Right atrium auricular region (tissue), 2 donors: Measurements from ENCODE around the gene POLD2. TPM values are rescaled to one million over a fixed set of nuclear protein-coding genes. Genes with fewer than 3 reads are reported as not detected.

Source experiments
- DNase-seq: peaks from one replicate; pipeline ENCODE4 v3.0.0-alpha.2; 2019; ENCODE audit warnings: low spot score
- H3K27ac ChIP-seq, 2 donors: fragments of 200-600 bp; sonication (generic); 1 replicate in 1 of 2; 2 replicates in 1 of 2; pipeline ENCODE4 v1.5.1; 2016 to 2019
- H3K27me3 ChIP-seq, 2 donors: fragments of 200-600 bp; sonication (generic); one replicate each; pipeline versions ENCODE4 v1.5.1 to v1.6.0; 2017 to 2019
- H3K36me3 ChIP-seq: fragments of 200-600 bp; sonication (generic); one replicate; pipeline ENCODE4 v1.5.1; 2016
- H3K4me1 ChIP-seq, 2 donors: fragments of 200-600 bp; sonication (generic); one replicate each; pipeline versions ENCODE4 v1.5.1 to v1.6.0; 2017 to 2019
- H3K4me3 ChIP-seq, 2 donors: fragments of 200-600 bp; sonication (generic); 1 replicate in 1 of 2; 2 replicates in 1 of 2; pipeline ENCODE4 v1.5.1; 2017 to 2019; ENCODE audit warnings: mild to moderate bottlenecking in 1 of 2, moderate library complexity in 1 of 2
- H3K9me3 ChIP-seq, 2 donors: fragments of 200-600 bp; sonication (generic); one replicate each; pipeline ENCODE4 v1.5.1; 2019
- CTCF ChIP-seq, 2 donors: fragments of 200-600 bp; sonication (generic); IDR thresholded peaks; one replicate each; pipeline ENCODE4 v1.5.1; 2019; ENCODE audit warnings: antibody characterized with exemption in 2 of 2
- total RNA-seq, 2 donors: library from RNA; depleted of rRNA; stranded (reverse); fragments of >200 nt; gene quantifications; one replicate each; pipeline ENCODE4 v1.1.0, GENCODE V29; 2016

The POLD2 gene
- total RNA-seq, 2 donors from 2014 or later, result 71.4 to 76.5 TPM

- no peak for TF ChIP-seq CTCF (IDR thresholded peaks at IDR 0.05)
- no peaks in the 10 kb centered on the region for H3K27me3 ChIP-seq
- peak overlapping the region; percentile 92 to 93 for H3K27ac ChIP-seq
- no peak overlapping the region for H3K4me3 ChIP-seq
- peaks cover 70% of the 10 kb centered on the region for H3K36me3 ChIP-seq
- no peak for DNase-seq
- H3K9me3 ChIP-seq, result no peaks in the 10 kb centered on the region
- H3K4me1 ChIP-seq, result peaks cover 0 to 95% of the 10 kb centered on the region in 2 donors
Observed at GRCh38 chr7:44076101-44076895, 47.0 kb downstream of the POLD2 start.

- peaks cover 0 to 89% of the 10 kb centered on the region in 2 donors for H3K4me1 ChIP-seq
- peaks cover 69% of the 10 kb centered on the region for H3K36me3 ChIP-seq
- H3K27ac ChIP-seq, result peak overlapping the region; percentile 92 to 93
- H3K4me3 ChIP-seq, result no peak overlapping the region
- H3K27me3 ChIP-seq, result no peaks in the 10 kb centered on the region
- no peaks in the 10 kb centered on the region for H3K9me3 ChIP-seq
- no peak for DNase-seq
- no peak for TF ChIP-seq CTCF (IDR thresholded peaks at IDR 0.05)
Observed at GRCh38 chr7:44075296-44076075, 47.9 kb downstream of the POLD2 start.

GRCh38 chr7:44074349-44074695, 49.0 kb downstream of the POLD2 start:
- H3K4me3 ChIP-seq, result peak overlapping the region in 1 of 2 donors; percentile 9
- no peak for TF ChIP-seq CTCF (IDR thresholded peaks at IDR 0.05)
- H3K9me3 ChIP-seq, result no peaks in the 10 kb centered on the region
- peaks cover 0 to 77% of the 10 kb centered on the region in 2 donors for H3K4me1 ChIP-seq
- no peaks in the 10 kb centered on the region for H3K27me3 ChIP-seq
- H3K27ac ChIP-seq, result peak overlapping the region; percentile 92 to 93
- peaks cover 58% of the 10 kb centered on the region for H3K36me3 ChIP-seq
- no peak for DNase-seq

GRCh38 chr7:44073664-44074348, 49.5 kb downstream of the POLD2 start:
- Histone ChIP-seq H3K36me3 (peaks cover 52% of the 10 kb centered on the region), H3K27me3 (no peaks in the 10 kb centered on the region), H3K9me3 (no peaks in the 10 kb centered on the region), H3K4me3 (peak overlapping the region in 1 of 2 donors; percentile 9), H3K4me1 (peaks cover 0 to 72% of the 10 kb centered on the region in 2 donors), H3K27ac (peak overlapping the region; percentile 92 to 93)
- no peak for TF ChIP-seq CTCF (IDR thresholded peaks at IDR 0.05)
- DNase-seq, result peak; percentile 81

- Histone ChIP-seq H3K27ac (peak overlapping the region; percentile 92 to 93), H3K4me3 (no peak overlapping the region), H3K4me1 (peaks cover 0 to 68% of the 10 kb centered on the region in 2 donors), H3K9me3 (no peaks in the 10 kb centered on the region), H3K27me3 (no peaks in the 10 kb centered on the region), H3K36me3 (peaks cover 40% of the 10 kb centered on the region)
- TF ChIP-seq CTCF (IDR thresholded peaks at IDR 0.05), result peak; percentile 61 to 80
- peak; percentile 92 for DNase-seq
Observed at GRCh38 chr7:44072364-44073231, 50.8 kb downstream of the POLD2 start.
